ENCODE data around the gene PNPLA5.

The PNPLA5 gene

GRCh38 chr22:43901976-43902643, 10.3 kb upstream of the PNPLA5 start:
- DNase-seq, result no peak

GRCh38 chr22:43900206-43900605, 8.4 kb upstream of the PNPLA5 start:
- no peak for DNase-seq

- DNase-seq, result no peak
Observed at GRCh38 chr22:43897751-43898261, 6.0 kb upstream of the PNPLA5 start.

GRCh38 chr22:43895986-43896645, 4.3 kb upstream of the PNPLA5 start:
- DNase-seq, result no peak

- no peak for DNase-seq
Observed at GRCh38 chr22:43894122-43894521, 2.3 kb upstream of the PNPLA5 start.

- no peak for DNase-seq
Observed at GRCh38 chr22:43893266-43893665, 1.5 kb upstream of the PNPLA5 start.

- DNase-seq, result no peak
Observed at GRCh38 chr22:43892183-43892894, 526 bp upstream of the PNPLA5 start.

- no peak for DNase-seq
Observed at GRCh38 chr22:43890901-43891331, 897 bp downstream of the PNPLA5 start.

- no peak for DNase-seq
Observed at GRCh38 chr22:43889860-43890253, 2.0 kb downstream of the PNPLA5 start.

- DNase-seq, result no peak
Observed at GRCh38 chr22:43889201-43889859, 2.5 kb downstream of the PNPLA5 start.

GRCh38 chr22:43888740-43889139, 3.1 kb downstream of the PNPLA5 start:
- DNase-seq, result no peak

- DNase-seq, result no peak
Observed at GRCh38 chr22:43887391-43887790, 4.4 kb downstream of the PNPLA5 start.

GRCh38 chr22:43886231-43886630, 5.6 kb downstream of the PNPLA5 start:
- DNase-seq, result no peak

GRCh38 chr22:43885786-43886185, 6.0 kb downstream of the PNPLA5 start:
- DNase-seq, result no peak

- no peak for DNase-seq
Observed at GRCh38 chr22:43885319-43885671, 6.5 kb downstream of the PNPLA5 start.

- peak; percentile 56 for DNase-seq
Observed at GRCh38 chr22:43884600-43885318, 7.1 kb downstream of the PNPLA5 start.

- no peak for DNase-seq
Observed at GRCh38 chr22:43883719-43884415, 7.9 kb downstream of the PNPLA5 start.

GRCh38 chr22:43883012-43883661, 8.7 kb downstream of the PNPLA5 start:
- DNase-seq, result peak; percentile 25

GRCh38 chr22:43882122-43882767, 9.6 kb downstream of the PNPLA5 start:
- no peak for DNase-seq

GRCh38 chr22:43881091-43882061, 10.4 kb downstream of the PNPLA5 start:
- DNase-seq, result no peak
